HuH-7 (cell line): ENCODE measurements around the gene HIPK2.
A peak's percentile ranks its signal among the peaks of the same experiment; 100 is the strongest.

Experiments
- DNase-seq: peaks from one replicate; pipeline ENCODE4 v3.0.0; 2011; ENCODE audit warnings: low spot score

The HIPK2 gene

DNA sequence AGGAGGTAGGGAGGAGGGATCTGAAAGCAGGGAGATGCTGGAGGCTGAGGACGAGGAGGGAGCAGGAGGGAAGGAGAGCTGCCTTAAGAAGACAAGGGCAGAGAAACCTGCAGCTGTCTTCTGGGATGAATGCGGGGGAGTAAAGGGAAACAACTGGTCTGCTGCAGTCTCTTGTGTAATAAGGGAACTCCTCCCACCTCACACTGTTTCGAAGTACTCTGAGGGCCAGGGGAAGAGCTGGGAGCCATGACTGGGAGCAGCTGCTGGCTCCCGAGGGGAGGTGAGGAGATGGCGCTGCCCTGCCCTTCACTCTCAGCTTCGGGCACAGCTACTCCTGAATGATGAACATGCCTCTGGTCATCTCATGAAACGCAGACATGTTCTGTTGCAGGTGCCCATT, 189.2 kb downstream of the HIPK2 start:
- DNase-seq = no peak

DNA sequence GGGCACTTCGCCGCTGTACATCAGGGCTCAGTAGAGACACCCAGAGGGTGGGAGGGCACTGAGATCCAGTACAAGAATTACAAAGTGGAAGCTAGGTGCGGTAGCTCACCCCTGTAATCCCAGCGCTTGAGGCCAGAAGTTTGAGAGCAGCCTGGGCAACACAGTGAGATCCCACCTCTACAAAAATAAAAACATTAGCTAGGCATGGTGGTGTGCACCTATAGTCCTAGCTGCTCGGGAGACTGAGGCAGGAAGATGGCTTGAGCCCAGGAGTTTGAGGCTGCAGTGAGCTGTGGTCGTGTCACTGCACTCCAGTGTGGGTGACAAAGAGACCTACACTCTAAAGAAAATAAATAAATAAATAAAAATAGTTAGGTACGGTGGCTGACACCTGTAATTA, 190.3 kb downstream of the HIPK2 start:
- no peak for DNase-seq

DNA sequence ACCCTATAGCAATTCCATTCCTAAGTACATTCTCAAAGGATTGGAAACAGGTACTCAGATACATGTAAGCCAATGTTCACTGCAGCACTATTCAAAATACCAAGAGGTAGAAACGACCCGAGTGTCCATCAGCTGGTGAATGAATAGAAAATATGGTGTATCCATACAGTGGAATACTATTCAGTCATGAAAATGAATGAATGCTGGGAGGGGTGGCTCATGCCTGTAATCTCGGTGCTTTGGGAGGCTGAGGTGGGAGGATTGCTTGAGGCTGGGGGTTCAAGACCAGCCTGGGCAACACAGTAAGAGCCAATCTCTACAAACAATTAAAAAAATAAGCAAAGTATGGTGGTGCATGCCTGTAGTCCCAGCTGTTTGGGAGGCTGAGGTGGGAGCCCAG, 191.5 kb downstream of the HIPK2 start:
- no peak for DNase-seq

DNA sequence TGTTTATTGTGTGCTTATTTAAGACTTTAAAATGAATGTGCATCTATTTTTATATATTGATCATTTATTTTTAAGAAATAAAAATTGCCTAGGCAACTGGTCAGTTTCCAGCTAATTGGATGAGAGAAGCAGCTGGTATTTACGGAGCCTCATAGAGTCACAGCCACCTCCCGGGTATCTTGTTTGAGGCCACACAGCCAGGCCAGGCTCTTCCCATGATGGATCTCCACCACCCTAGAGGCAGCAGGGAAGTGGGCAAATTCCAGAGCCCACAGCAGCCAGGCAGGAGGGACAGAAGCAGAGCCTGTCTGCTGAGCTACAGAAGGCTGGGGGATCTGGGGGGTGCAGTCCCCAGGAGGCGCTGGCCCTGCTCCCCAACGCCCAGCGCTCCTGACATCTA, 192.8 kb downstream of the HIPK2 start:
- DNase-seq = no peak

DNA sequence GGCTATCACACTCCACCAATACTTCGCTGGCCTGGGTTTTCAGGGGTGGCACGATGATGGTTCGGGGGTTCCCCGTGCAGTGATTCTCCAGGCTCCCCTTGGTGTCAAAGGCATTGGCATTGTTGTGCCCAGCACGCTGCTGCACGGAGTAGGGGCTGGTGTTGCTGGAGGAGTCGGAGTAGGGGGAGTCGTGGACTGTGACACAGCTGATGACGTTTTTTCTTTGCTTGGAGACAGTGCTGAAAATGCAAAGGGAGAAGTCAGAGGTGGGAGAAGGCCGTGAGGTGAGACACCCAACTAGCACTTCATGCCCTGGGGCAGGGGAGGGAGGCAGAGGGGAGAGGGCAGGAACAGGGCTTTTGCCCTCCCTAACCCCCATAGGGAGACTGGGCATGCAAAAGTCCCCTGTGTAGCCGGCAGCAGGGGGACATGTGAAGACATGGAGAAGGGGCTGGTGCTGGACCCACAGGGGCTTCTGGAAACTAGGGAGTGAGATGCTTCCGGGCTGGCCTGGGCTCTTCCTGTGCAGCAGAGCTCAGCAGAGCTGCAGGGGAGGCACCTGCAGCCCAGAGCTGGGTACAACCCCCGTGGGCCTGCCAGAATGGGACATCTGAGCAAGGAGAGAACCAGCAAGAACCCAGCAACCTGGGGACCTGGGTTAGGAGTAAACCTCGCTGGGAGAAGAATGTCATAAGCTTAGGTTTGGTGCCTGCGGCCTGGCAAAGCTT, 193.8 kb downstream of the HIPK2 start:
- DNase-seq = no peak

DNA sequence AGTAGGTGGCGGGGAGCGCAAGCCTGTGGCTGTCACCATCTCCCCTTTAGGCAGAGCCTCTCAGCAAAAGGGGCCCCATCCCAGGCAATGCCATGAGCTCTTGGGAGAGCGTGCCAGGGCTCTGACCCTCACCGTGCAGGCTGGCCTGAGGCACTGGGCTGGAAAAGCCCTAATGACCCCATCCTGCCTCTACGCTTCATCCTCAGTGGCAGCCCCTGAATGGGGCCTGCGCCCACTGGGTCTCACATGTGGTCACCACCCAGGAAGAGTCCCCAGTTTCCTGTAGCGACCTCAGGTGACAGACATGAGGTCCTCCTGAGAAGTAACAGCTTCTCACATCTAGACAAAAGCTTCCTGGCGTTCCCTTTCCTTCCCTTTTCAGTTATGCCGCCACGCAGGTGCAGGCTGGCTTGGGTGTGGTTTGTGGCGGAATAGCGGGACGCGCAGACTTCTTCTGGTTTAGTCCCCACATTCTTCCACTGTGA, 195.1 kb downstream of the HIPK2 start:
- no peak for DNase-seq

DNA sequence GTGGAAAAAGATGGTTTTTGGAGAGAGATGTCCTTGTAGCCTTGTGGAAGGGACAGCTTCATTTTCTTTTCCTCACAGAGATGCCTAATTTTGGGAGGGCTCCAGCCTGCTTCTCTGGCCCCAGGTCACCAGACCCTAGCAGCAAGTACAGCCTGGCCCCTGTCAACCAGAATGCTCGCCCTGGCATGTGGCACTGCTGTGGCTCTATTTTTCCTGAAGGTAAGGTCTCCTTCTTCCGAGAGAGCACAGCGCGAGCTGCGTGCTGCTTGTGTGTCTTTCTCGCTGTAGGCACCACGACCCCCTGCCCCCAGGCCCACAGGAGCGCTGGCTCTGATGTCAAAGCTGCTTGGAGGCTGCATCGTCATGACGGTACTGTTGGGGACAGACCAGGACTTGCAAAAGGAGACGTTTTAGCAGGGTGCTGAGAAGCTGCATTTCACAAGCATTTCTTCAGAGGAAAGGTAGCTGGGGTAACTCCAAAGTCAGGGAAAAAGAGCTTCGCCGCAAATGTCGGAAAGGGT, 195.6 kb downstream of the HIPK2 start:
- no peak for DNase-seq

DNA sequence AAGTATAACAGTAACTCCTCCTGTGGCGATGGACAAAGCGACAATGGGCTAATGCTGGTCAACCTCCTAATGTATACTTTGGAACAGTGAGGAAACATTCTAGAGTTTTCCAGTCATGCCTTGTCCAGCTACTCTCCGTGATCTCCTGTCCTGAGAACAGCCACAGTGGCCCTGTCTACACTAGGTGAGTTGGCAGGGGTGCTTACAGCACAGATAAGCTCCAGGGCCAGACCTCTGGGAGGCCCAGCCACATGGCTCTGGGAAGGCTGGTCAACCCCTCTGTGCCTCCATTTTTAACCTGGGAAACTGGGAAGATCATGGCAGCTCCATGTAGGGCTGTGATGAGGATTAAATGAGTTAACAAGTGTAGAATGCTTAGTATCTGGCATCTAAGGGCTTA, 197.4 kb downstream of the HIPK2 start:
- DNase-seq = no peak

DNA sequence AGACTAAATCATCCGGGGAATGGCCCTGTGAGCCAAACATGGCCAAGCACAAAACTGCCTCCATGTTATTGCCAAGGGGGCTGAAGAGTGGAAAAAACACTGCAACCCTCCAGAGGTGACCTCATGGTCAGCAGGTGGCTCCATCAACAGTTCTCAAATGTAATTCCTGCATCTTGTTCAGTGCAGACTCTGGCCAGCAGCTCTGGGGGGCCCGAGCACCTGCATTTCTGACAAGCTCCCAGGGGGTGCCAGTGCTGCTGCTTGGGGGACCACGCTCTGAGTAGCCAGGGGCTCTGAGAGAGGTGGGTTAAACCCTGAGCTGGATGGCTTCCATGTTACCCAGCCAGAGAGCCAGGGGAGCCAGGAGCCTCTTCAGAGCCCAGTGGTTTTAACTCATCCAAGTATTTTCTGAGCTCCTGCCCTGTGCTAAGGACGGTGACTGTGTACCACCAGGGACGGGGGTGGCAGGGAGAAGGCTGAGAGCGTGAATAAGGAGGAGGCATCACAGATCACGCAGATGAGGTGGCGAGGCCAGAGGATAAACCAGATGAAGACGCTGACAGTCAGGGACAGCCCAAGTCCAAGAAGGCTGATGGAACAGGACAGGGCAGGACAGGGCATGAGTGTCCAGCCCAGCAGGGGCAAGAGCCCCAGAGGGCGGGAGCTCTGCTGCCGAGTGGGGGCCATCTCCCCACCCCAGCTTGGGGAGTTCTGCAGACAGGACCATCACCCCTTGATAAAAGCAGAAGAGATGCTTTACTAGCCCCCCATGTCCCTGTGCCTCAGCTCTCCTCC, 201.4 kb downstream of the HIPK2 start:
- DNase-seq = no peak

DNA sequence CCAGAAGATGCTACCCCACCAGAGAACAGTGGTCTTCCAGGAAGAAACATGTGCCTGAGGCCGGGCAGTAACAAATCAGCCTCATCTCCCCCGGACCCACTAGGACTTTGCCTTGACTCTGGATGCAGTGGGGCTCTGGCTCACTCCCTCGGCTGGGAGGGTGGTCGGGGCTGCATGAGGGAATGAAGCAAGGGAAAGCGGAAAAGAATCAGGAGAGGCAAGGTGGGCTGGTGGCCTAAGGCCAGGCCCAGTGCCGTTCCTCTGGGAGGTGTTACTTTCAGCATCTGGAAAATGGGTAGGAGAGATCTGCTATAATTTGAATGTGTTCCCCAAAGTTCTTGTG, 202.5 kb downstream of the HIPK2 start:
- DNase-seq = no peak

DNA sequence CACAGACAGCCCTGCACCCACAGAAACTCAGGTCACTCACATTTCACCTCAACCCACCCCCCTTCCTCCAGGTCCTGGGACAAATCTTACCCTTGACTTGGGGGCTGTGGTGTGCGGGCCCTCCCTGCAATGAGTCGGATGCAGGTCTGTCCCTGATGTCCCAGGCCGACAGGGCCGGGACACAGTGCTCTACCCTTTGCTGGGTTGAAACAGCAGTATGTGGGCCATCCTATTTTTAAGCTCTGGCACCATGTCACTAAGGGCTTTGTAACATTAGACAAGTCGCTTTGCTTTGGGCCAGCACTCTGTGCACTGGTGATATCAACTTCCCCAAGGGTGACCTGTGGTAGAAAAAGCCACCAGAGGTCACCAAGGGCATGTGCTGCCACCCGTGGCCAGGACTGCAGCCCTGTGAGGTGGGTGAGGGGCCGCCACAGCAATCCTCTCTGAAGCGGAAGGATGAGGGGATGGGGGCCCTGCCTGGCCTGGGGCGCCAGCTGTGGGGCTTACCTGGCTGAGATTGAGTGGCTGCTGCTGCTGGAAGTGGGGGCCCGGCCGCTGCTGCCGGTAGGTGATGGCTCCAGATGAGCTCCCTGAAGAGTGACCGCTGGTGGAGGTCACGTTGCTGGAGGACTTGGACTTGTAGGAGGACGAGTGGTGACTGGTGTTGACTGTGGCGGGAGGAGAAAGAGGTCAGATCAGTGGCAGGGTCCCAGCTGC, 203.0 kb downstream of the HIPK2 start:
- DNase-seq = no peak

DNA sequence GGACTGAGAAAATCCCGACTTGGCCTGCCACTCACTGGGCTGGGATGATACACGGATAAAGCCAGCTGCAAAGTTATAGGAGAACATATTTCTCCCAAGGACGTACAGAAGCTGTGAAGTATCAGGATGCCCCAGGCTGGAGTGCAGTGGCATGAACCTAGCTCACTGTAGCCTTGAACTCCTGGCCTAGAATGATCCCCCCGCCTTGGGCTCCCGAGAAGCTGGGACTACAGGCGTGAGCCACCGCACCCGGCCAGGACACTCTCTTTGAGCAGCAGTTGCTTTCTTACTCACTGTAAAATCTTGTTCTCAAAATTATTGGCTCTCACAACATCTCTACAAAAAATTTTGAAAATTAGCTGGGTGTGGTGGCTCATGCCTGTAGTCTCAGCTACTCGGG, 203.9 kb downstream of the HIPK2 start:
- no peak for DNase-seq

DNA sequence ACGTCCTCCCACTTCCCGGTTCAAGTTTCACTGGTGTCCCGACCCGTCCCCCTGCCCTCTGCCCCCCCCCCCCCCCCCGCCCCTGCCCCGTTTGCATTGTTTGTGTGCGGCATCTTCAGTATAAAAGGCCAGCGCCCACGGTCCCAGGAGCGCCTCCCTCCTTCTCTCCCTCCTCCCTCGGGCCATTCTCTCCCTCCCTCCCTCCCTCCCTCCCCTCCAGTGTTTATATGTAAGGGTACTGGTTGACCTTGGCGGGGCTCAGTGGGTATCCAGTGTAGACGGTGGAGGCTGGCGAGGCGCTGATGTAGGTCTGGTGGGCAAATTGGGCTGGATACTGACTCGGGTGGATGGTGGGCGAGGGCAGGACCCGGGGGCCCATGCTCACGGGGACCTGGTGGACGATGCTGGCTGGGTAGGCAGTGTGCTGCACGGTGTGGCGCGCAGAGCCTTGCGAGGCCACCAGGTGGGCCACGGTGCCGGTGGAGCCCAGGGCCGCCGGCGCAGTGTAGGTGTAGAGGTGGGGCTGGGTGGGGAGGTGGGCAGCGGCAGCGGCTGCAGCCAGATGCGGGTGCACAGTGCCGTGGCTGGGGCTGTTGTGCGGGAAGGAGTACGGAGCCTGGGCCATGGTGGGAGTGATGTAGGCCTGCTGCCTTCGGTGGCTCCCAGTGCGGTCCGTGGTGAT, 205.0 kb downstream of the HIPK2 start:
- no peak for DNase-seq

DNA sequence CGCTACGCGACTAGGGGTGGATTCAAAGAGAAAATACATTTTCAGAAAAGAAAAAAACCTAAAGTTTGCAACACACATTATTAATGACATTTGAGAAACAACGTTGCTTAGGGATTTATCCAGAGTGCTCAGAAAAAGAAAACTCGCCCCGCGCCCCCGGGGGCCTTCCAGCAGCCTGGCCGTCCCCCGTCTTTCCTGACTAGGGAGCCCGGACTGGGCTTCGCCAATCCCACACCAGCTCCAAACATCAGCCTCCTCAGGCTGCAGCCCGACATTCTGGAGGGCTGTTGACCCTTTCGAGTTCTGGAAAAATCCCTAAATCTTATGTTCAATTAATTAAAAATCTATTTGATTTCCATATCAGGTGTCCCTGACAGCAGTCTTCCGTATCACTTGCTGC, 205.7 kb downstream of the HIPK2 start:
- DNase-seq = no peak

DNA sequence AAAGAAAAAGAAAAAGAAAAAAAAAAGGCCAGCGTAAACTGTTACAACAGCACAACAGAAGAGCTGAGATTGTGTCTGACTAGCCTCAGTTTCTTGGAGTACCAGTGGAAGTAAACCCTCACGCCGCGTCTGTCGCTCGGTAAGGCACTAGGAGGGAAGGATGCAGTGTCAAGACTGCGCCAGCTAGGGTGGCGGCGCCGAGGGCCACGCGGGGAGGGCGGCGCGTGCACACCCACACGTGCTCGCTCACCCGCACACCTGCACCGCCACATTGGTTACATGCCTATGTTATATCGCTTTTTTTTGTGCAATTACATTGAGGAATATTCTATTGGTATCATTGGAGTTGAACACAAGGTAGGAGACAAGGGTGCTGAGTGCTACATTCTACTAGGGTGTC, 206.1 kb downstream of the HIPK2 start:
- DNase-seq = no peak

DNA sequence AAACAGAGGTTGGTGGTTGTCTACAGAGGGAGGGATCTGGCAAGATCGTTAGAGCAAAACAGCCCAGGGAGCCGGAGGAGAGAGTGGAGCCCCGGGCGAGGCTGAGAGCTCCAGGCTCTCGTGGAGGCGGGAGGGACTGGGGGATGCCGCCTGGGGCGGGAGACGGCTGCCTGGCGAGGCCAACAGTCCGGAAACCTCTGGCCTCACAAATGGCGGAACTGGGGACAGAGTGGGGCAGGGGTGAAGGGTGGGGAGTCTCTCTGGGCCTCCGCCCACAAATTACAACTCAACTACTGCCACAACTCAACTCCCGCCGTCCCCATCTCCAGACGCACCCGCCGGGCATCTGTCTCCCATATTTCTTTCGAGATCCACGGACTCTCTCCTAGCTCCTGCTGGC, 206.6 kb downstream of the HIPK2 start:
- no peak for DNase-seq

DNA sequence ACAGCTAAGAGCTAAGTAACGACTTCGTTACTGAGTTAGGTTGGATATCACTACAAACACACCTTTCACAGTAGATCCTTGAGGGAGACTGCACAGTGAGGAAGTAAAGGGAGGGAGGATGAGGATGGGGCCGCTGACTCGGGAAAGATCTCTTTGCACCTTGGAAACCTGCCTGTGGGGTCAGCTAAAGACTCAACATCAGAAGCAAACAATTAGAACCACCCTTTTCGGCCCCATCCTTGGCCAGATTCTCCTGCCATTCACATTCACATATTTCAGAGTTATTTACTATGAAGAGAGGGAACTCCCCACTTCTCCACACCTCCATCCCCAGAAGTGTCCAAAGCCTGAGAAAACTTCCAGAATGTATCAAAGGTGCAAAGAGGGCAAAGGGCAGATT, 207.2 kb downstream of the HIPK2 start:
- DNase-seq = no peak

DNA sequence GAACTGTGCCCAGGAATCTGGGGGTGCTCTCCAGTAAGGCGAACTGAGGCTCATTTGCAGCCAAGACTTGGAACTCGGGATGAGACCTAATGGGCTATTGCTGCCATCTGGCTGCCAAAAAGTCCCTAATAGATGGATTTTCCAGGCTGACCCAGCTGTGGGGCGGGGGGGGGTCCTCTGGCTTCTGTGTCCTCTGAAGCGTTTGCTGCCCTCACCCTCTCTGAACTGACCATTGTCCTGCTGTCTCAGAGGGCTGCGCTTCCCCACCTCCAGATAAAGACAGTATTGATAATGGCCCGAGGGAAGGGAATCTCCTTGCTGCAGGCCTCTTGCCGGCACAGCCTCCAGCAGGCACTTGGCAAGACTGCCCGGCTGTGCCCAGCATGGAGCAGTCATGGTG, 207.7 kb downstream of the HIPK2 start:
- DNase-seq = peak; percentile 44

DNA sequence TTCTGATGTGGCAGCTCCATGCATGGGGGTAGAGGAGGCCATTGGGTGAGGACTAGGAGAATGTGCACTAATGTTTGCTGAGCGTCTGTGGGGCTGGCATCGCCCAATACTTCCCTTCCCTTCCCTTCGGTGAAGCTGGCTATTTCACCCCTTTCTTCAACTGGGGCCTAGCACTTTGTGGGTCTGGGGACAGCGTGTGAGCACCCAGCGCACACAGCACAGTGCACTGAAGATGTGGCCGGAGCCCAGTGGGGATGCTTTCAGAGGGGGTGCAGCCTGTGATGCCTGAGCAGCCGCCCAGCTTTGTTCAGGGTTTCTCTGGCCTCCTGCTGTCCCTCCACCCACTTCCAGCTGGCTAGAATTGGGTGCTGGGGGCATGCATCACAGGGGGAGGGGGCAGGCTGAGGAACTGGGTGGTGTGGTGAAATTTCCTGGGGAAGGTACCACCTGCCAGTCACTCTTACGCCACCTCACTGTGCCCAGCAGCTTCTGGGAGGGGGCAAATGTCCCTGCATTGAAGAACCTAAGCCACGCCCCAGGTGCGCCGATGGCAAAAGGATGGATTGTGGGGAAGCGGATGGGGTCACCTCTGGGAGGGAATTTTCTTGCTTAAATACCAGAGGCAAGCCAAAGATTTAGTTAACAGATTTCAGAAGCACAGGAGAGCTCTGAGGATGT, 208.8 kb downstream of the HIPK2 start:
- DNase-seq = no peak

DNA sequence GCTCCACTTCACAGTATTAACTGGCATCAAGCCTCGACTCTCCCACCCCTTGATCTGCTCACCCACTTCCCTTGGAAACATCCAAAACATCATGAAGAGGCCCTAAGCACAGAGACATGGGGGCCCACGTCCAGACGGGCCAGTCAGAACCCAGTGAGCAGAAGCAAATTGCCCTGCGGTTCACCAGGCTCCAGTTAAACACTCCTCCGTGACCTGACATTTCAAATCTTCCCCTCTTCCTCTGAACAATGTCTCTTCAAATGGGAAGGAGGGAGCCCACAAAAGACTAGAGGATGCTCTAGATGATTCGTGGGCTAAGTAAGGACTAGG, 209.5 kb downstream of the HIPK2 start:
- DNase-seq = no peak

DNA sequence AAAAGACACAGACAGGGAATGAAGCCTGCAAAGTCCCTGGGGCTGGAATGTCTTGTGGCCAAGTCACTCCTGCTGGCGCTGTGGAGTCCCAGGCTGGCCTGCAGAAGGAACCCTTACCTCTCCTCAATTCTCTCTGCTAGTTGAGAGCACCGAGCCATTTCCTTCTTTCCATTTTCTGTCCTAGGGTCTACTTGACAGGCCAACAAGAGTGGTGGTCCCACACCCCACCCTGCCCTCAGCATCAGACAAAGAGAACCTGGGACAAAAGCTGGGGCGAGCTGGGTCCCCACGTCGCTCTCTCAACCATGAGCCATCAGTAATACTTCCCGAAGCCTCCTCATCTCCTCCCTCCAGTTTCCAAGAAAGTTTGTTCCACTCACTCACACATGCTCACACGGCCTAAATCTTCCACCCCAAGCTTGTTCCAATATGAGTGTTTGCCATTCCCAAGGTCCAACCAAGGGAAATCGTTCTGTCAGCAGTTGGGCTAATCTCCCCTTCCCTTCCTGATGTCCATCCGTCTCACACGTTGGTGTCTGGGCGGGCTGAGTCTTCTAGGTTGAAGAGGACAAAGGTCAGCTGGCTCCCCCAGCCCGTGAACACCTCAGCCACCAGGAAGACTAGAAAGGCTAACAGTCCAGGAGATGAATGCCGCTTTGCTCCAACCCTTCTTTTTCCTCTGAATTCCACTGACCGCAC, 210.0 kb downstream of the HIPK2 start:
- DNase-seq = no peak
